Mucosa of descending colon (tissue), 3 donors: Measurements from ENCODE around the gene LARP1. TPM values are rescaled to one million over a fixed set of nuclear protein-coding genes. Genes with fewer than 3 reads are reported as not detected.
A peak's percentile ranks its signal among the peaks of the same experiment; 100 is the strongest.

ENCODE experiments used
- ATAC-seq: fragments of 200-7000 bp; cut with Tn5 transposase; one replicate; pipeline ENCODE4 v1.9.1; 2020; ENCODE audit warnings: mild to moderate bottlenecking, moderate library complexity
- DNase-seq, 3 donors: peaks; one replicate each; pipeline ENCODE4 v3.0.0-alpha.2; 2020
- H3K36me3 ChIP-seq: fragments of 200-600 bp; one replicate; pipeline ENCODE4 v1.8.0; 2021; ENCODE audit warnings: low read depth, mild to moderate bottlenecking
- H3K4me1 ChIP-seq: fragments of 200-600 bp; one replicate; pipeline ENCODE4 v1.8.0; 2021; ENCODE audit warnings: low read depth, mild to moderate bottlenecking
- H3K4me3 ChIP-seq: fragments of 200-600 bp; one replicate; pipeline ENCODE4 v1.8.0; 2021; ENCODE audit warnings: mild to moderate bottlenecking
- H3K9me3 ChIP-seq: fragments of 200-600 bp; one replicate; pipeline ENCODE4 v1.8.0; 2021; ENCODE audit warnings: mild to moderate bottlenecking
- intact Hi-C, 2 donors: fragments of 100-400 bp; cut with DNase I in 1 of 2; cut with micrococcal nuclease in 1 of 2; formaldehyde crosslinking; loops; one replicate each; pipeline versions ENCODE4 v1.11.0 to v1.11.1; 2022; cut with DNase I, micrococcal nuclease
- total RNA-seq, 3 donors: library from RNA; stranded (reverse); fragmentation: NEBNext Ultra II Directional in 2 of 3; extraction: Animal tissue kit (Norgen Biotek cat#: 25700) in 2 of 3; gene quantifications; one replicate each; pipeline versions ENCODE4 v1.2.1 to v1.2.4, GENCODE V29; 2021 to 2023
- TF ChIP-seq, protein P1 (sequence below): fragments of 200-600 bp; IDR thresholded peaks from one replicate; pipeline ENCODE4 v1.8.0; 2022; ENCODE audit warnings: antibody characterized with exemption, mild to moderate bottlenecking
- donor health status: DM: no; HTN: no; CAD: no; lungs with moderate emphysema.
- donor health status: DM: no; HTN: no; CAD: no.
- donor health status: DM: no; HTN: yes; CAD: no.

Gene LARP1
- total RNA-seq, 3 donors from 2014 or later, result 127 to 157 (median 140) TPM

DNA sequence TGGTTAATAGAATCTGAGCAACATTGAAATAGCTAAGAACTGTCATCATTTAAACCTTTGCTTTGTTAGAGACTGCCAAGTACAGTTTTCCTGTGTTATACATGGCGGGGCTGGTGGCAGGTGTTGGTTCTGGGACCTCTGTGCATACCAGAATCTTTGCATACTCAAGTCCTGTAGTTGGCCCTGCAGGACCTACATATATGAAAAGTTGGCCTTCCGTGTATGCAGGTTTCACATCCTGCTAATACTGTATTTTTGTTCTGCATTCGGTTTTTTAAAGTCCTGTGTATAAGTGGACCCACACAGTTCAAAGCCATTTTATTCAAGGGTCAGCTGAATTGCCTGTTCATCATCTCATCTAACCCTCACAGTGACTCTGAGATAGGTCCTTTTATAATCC is 36.4 kb downstream of the LARP1 start:
- Histone ChIP-seq H3K36me3 (peaks cover 4% of the 10 kb centered on the region), H3K4me3 (no peak overlapping the region), H3K9me3 (no peaks in the 10 kb centered on the region), H3K4me1 (peaks cover 4% of the 10 kb centered on the region)
- DNase-seq (no peak), ATAC-seq (no peak)
- TF ChIP-seq, protein P1, sequence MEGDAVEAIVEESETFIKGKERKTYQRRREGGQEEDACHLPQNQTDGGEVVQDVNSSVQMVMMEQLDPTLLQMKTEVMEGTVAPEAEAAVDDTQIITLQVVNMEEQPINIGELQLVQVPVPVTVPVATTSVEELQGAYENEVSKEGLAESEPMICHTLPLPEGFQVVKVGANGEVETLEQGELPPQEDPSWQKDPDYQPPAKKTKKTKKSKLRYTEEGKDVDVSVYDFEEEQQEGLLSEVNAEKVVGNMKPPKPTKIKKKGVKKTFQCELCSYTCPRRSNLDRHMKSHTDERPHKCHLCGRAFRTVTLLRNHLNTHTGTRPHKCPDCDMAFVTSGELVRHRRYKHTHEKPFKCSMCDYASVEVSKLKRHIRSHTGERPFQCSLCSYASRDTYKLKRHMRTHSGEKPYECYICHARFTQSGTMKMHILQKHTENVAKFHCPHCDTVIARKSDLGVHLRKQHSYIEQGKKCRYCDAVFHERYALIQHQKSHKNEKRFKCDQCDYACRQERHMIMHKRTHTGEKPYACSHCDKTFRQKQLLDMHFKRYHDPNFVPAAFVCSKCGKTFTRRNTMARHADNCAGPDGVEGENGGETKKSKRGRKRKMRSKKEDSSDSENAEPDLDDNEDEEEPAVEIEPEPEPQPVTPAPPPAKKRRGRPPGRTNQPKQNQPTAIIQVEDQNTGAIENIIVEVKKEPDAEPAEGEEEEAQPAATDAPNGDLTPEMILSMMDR, result no peak
- intact Hi-C loops, result no loop called here

DNA sequence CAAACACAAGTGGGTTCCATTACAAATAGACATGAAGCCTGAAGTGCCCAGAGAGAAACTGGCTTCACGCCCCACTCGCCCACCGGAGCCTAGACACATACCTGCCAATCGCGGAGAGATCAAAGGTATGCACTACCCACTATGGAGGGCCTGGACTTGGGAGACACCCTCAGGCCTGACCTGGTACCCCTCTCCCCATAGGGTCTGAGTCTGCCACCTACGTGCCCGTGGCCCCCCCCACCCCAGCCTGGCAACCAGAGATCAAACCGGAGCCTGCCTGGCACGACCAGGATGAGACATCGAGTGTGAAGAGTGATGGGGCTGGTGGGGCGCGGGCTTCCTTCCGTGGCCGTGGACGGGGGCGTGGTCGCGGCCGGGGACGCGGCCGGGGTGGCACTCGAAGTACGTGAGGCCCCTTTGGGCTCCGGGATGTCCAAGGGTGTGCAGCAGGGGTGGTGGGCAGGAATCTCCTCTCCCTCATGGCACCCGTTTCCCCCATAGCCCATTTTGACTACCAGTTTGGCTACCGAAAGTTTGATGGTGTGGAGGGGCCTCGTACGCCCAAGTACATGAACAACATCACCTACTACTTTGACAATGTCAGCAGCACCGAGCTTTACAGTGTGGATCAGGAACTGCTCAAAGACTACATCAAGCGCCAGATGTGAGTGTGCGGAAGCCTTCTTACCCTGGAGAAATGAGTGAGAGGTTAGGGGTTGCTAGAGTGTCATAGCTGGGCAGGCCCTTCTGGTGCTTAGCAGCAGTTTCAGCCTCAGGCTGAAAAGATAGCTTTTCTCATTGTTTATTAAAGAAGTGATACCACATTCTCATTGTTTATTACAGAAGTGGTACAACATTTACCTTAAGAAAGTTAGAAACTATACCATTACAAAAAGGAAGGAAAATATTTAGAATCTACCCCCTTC is 38.7 kb downstream of the LARP1 start:
- no peak for ATAC-seq
- no peak overlapping the region for H3K4me3 ChIP-seq
- no peak for DNase-seq
- H3K9me3 ChIP-seq, result no peaks in the 10 kb centered on the region
- peaks cover 4% of the 10 kb centered on the region for H3K36me3 ChIP-seq
- H3K4me1 ChIP-seq, result no peaks in the 10 kb centered on the region
- TF ChIP-seq, protein P1, result no peak
- intact Hi-C loops, result no loop called here

DNA sequence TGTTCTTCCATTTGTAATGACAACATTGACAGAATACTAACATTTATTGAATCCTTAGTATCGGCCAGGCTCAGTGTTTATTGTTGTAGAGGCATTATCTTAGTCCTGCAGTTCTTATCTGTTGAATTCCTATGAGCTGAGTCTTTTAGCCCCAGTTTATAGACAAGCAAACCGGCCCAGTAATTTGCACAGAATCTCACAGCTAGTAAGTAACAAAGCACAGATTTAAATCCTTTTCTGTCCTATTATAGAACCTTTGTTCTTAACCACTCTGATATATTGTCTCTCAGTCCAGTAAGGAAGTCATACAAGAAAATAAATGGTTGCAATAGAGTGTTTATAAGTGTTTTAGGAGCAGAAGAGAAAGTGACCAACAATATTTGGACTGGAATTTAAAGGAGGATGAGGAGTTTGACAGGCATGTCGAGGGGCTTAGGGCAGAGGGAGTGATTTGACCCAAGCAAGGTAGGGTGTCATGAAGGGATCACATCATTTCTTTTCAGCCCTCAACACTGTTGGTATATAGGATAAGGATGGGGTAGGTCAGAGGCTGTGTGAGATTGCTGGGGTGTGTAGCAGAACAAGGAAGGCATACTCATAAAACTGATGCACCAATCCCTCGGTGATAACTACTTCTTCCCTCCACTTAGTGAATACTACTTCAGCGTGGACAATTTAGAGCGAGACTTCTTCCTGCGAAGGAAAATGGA is 39.5 kb downstream of the LARP1 start:
- Histone ChIP-seq H3K9me3 (no peaks in the 10 kb centered on the region), H3K4me1 (no peaks in the 10 kb centered on the region), H3K36me3 (peaks cover 4% of the 10 kb centered on the region), H3K4me3 (no peak overlapping the region)
- TF ChIP-seq, protein P1, result no peak
- ATAC-seq (peak; percentile 30), DNase-seq (no peak)
- intact Hi-C loops, result no loop called here

DNA sequence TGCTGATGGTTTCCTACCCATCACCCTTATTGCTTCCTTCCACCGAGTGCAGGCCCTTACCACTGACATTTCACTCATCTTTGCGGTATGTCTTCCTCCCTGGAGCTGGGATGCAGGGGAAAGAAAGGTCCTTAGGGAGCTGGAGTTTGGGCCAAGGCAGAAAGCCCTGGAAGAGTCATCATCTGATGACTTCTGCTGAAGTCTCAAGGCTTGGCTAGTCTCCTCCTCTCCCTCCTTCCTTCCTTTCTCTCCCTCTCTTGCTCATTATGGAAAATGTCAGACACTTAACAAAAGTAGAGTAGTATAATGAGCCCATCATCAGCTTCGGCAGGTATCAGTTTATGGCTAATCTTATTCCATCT is 40.0 kb downstream of the LARP1 start:
- intact Hi-C loops, result no loop called here
- ATAC-seq, result no peak

DNA sequence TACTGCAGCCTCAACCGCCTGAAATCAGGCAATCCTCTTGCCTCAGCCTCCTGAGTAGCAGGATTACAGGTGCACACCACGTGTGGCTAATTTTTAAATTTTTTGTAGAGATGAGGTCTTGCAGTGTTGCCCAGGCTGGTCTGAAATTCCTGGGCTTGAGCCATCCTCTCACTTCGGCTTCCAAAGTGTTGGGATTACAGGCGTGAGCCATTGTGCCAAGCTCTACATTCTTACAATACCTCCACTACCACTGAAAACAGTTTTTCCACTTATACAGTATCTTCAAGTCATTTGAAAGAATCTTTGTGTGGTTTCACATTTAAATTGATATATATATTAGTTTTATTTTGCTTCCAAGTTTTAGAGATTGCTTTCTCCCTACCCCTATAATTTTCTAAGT is 42.6 kb downstream of the LARP1 start:
- Histone ChIP-seq H3K9me3 (no peaks in the 10 kb centered on the region), H3K4me3 (no peak overlapping the region), H3K4me1 (no peaks in the 10 kb centered on the region), H3K36me3 (peaks cover 18% of the 10 kb centered on the region)
- DNase-seq, result no peak
- TF ChIP-seq, protein P1, result no peak
- ATAC-seq, result no peak
- intact Hi-C loops, result no loop called here

More for the DNA sequence above, 40.0 kb downstream of the LARP1 start:
- Histone ChIP-seq H3K4me3 (no peak overlapping the region), H3K36me3 (peaks cover 4% of the 10 kb centered on the region), H3K4me1 (no peaks in the 10 kb centered on the region), H3K9me3 (no peaks in the 10 kb centered on the region)
- no peak for DNase-seq
- TF ChIP-seq, protein P1, result no peak
